Activated T-helper 1 cell treated with Interleukin-2 at 50 U/mL for 16 hours (primary cell): Measurements from ENCODE around the gene TRDMT1.

Experiments used
- DNase-seq: peaks from one replicate; pipeline ENCODE4 v3.0.0-alpha.2; 2020; ENCODE audit warnings: low read depth

TRDMT1 gene

GRCh38 chr10:17200912-17201793, at the start of gene TRDMT1:
Gene TRDMT1 (minus strand): TSS chr10:17201672. CDS start chr10:17201634, 38 bp downstream.
- peak; percentile 57 for DNase-seq

- no peak for DNase-seq
These were observed 49.3 kb upstream of the TRDMT1 start for GRCh38 chr10:17250736-17251135.

- DNase-seq, result no peak
These were observed 48.3 kb upstream of the TRDMT1 start for GRCh38 chr10:17249820-17250219.

GRCh38 chr10:17248964-17249363, 47.5 kb upstream of the TRDMT1 start:
- DNase-seq, result no peak

GRCh38 chr10:17247210-17247609, 45.7 kb upstream of the TRDMT1 start:
- no peak for DNase-seq

GRCh38 chr10:17244700-17245365, 43.4 kb upstream of the TRDMT1 start:
- DNase-seq, result no peak

- DNase-seq, result no peak
These were observed 40.3 kb upstream of the TRDMT1 start for GRCh38 chr10:17241611-17242333.

GRCh38 chr10:17240616-17241015, 39.1 kb upstream of the TRDMT1 start:
- no peak for DNase-seq

- no peak for DNase-seq
These were observed 38.6 kb upstream of the TRDMT1 start for GRCh38 chr10:17240096-17240495.

GRCh38 chr10:17239345-17240085, 38.0 kb upstream of the TRDMT1 start:
- no peak for DNase-seq

GRCh38 chr10:17238445-17239291, 37.2 kb upstream of the TRDMT1 start:
- DNase-seq, result no peak

- DNase-seq, result no peak
These were observed 36.5 kb upstream of the TRDMT1 start for GRCh38 chr10:17237915-17238444.

GRCh38 chr10:17237149-17237527, 35.7 kb upstream of the TRDMT1 start:
- DNase-seq, result no peak

- DNase-seq, result no peak
These were observed 35.1 kb upstream of the TRDMT1 start for GRCh38 chr10:17236468-17237148.

GRCh38 chr10:17235136-17235535, 33.7 kb upstream of the TRDMT1 start:
- no peak for DNase-seq

- no peak for DNase-seq
These were observed 33.0 kb upstream of the TRDMT1 start for GRCh38 chr10:17234431-17234945.

- DNase-seq, result no peak
These were observed 32.0 kb upstream of the TRDMT1 start for GRCh38 chr10:17233286-17233991.

GRCh38 chr10:17232276-17232960, 30.9 kb upstream of the TRDMT1 start:
- no peak for DNase-seq

- DNase-seq, result no peak
These were observed 30.3 kb upstream of the TRDMT1 start for GRCh38 chr10:17231788-17232187.
